ENCODE data around the gene FKBP3. TPM values are rescaled to one million over a fixed set of nuclear protein-coding genes. Genes with fewer than 3 reads are reported as not detected.

Gene FKBP3
- total and polyA plus RNA-seq, 2 experiments from 2014 or later: 114 to 699 TPM

DNA sequence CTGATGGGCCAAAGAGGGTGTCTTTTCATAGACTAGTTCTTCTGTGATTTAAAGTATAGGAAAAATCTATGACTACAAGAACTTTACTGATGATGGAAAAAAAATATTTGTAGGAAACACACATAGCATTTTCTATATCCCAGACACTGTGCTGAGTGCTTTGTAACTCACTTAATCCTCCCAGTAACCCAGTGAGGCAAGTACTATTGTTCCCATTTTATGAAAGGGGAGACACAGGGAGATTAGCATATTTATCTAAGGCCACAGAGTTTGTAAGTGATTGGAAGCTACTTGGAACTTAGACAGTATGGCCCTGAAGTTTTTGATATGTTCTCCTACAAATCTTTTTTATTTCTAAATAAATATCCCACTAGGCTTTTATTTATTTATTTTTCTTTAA lies 30.5 kb downstream of the FKBP3 start:
- H3K27ac Mint-ChIP-seq: no peak overlapping the region; the same call in 1 of the 2 replicates
- Histone ChIP-seq H3K4me3 (no peak overlapping the region), H3K36me3 (ENCODE audit: insufficient read depth) (peaks cover 22% of the 10 kb centered on the region; the same call in 1 of the 2 replicates), H3K9me2 (ENCODE audit: insufficient read depth) (no peaks in the 10 kb centered on the region), H3K4me1 (ENCODE audit: insufficient read depth) (no peaks in the 10 kb centered on the region), H3K4me2 (no peak overlapping the region), H4K20me1 (replicated peaks; ENCODE audit: insufficient read depth) (peaks cover 3% of the 10 kb centered on the region; the same call in 1 of the 2 replicates), H2AFZ (no peak overlapping the region), H3F3A (replicated peaks; ENCODE audit: low read depth) (no peaks in the 10 kb centered on the region), H3K27me3 (ENCODE audit: insufficient read depth) (no peaks in the 10 kb centered on the region), H3K79me2 (replicated peaks; ENCODE audit: insufficient read depth) (peaks cover 7% of the 10 kb centered on the region), H3K27ac (ENCODE audit: low read depth) (no peak overlapping the region)
- H3K4me1 Mint-ChIP-seq: no peaks in the 10 kb centered on the region
- DNase-seq (ENCODE audit: low spot score) (no peak), ATAC-seq (no peak)
- H3K36me3 Mint-ChIP-seq (ENCODE audit: low read depth): peaks cover 64% of the 10 kb centered on the region
- H3K9me3 Mint-ChIP-seq: no peaks in the 10 kb centered on the region
- peaks cover 3% of the 10 kb centered on the region for H3K27me3 Mint-ChIP-seq (ENCODE audit: insufficient read depth, low read depth, poor library complexity)
- H3K4me3 Mint-ChIP-seq: no peak overlapping the region
- no peak for TF ChIP-seq EZH2 (IDR thresholded peaks at IDR 0.05; ENCODE audit: low read depth, unreplicated experiment)
- TF ChIP-seq, protein P1, sequence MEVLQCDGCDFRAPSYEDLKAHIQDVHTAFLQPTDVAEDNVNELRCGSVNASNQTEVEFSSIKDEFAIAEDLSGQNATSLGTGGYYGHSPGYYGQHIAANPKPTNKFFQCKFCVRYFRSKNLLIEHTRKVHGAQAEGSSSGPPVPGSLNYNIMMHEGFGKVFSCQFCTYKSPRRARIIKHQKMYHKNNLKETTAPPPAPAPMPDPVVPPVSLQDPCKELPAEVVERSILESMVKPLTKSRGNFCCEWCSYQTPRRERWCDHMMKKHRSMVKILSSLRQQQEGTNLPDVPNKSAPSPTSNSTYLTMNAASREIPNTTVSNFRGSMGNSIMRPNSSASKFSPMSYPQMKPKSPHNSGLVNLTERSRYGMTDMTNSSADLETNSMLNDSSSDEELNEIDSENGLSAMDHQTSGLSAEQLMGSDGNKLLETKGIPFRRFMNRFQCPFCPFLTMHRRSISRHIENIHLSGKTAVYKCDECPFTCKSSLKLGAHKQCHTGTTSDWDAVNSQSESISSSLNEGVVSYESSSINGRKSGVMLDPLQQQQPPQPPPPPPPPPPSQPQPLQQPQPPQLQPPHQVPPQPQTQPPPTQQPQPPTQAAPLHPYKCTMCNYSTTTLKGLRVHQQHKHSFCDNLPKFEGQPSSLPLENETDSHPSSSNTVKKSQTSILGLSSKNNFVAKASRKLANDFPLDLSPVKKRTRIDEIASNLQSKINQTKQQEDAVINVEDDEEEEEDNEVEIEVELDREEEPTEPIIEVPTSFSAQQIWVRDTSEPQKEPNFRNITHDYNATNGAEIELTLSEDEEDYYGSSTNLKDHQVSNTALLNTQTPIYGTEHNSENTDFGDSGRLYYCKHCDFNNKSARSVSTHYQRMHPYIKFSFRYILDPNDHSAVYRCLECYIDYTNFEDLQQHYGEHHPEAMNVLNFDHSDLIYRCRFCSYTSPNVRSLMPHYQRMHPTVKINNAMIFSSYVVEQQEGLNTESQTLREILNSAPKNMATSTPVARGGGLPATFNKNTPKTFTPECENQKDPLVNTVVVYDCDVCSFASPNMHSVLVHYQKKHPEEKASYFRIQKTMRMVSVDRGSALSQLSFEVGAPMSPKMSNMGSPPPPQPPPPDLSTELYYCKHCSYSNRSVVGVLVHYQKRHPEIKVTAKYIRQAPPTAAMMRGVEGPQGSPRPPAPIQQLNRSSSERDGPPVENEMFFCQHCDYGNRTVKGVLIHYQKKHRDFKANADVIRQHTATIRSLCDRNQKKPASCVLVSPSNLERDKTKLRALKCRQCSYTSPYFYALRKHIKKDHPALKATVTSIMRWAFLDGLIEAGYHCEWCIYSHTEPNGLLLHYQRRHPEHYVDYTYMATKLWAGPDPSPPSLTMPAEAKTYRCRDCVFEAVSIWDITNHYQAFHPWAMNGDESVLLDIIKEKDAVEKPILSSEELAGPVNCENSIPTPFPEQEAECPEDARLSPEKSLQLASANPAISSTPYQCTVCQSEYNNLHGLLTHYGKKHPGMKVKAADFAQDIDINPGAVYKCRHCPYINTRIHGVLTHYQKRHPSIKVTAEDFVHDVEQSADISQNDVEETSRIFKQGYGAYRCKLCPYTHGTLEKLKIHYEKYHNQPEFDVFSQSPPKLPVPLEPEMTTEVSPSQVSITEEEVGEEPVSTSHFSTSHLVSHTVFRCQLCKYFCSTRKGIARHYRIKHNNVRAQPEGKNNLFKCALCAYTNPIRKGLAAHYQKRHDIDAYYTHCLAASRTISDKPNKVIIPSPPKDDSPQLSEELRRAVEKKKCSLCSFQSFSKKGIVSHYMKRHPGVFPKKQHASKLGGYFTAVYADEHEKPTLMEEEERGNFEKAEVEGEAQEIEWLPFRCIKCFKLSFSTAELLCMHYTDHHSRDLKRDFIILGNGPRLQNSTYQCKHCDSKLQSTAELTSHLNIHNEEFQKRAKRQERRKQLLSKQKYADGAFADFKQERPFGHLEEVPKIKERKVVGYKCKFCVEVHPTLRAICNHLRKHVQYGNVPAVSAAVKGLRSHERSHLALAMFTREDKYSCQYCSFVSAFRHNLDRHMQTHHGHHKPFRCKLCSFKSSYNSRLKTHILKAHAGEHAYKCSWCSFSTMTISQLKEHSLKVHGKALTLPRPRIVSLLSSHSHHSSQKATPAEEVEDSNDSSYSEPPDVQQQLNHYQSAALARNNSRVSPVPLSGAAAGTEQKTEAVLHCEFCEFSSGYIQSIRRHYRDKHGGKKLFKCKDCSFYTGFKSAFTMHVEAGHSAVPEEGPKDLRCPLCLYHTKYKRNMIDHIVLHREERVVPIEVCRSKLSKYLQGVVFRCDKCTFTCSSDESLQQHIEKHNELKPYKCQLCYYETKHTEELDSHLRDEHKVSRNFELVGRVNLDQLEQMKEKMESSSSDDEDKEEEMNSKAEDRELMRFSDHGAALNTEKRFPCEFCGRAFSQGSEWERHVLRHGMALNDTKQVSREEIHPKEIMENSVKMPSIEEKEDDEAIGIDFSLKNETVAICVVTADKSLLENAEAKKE (CRISPR knock-in tag; IDR thresholded peaks at IDR 0.05): no peak
- TF ChIP-seq POLR2AphosphoS5 (IDR thresholded peaks at IDR 0.05; ENCODE audit: low read depth): no peak
- TF ChIP-seq, protein P2, sequence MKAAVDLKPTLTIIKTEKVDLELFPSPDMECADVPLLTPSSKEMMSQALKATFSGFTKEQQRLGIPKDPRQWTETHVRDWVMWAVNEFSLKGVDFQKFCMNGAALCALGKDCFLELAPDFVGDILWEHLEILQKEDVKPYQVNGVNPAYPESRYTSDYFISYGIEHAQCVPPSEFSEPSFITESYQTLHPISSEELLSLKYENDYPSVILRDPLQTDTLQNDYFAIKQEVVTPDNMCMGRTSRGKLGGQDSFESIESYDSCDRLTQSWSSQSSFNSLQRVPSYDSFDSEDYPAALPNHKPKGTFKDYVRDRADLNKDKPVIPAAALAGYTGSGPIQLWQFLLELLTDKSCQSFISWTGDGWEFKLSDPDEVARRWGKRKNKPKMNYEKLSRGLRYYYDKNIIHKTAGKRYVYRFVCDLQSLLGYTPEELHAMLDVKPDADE (IDR thresholded peaks at IDR 0.05): no peak
- no peak for TF ChIP-seq NANOG (IDR thresholded peaks at IDR 0.05; ENCODE audit: borderline replicate concordance)
- TF ChIP-seq EZH2phosphoT487 (IDR thresholded peaks at IDR 0.05; ENCODE audit: unreplicated experiment): no peak
- TF ChIP-seq ZNF114 (CRISPR knock-in tag; IDR thresholded peaks at IDR 0.05): no peak
- TF ChIP-seq JUNB (IDR thresholded peaks at IDR 0.05; ENCODE audit: unreplicated experiment): no peak
- TF ChIP-seq STAT1 (IDR thresholded peaks at IDR 0.05; ENCODE audit: unreplicated experiment): no peak
- no peak for TF ChIP-seq CREB1 (CRISPR knock-in tag; IDR thresholded peaks at IDR 0.05; ENCODE audit: low read depth)
- TF ChIP-seq, protein P3, sequence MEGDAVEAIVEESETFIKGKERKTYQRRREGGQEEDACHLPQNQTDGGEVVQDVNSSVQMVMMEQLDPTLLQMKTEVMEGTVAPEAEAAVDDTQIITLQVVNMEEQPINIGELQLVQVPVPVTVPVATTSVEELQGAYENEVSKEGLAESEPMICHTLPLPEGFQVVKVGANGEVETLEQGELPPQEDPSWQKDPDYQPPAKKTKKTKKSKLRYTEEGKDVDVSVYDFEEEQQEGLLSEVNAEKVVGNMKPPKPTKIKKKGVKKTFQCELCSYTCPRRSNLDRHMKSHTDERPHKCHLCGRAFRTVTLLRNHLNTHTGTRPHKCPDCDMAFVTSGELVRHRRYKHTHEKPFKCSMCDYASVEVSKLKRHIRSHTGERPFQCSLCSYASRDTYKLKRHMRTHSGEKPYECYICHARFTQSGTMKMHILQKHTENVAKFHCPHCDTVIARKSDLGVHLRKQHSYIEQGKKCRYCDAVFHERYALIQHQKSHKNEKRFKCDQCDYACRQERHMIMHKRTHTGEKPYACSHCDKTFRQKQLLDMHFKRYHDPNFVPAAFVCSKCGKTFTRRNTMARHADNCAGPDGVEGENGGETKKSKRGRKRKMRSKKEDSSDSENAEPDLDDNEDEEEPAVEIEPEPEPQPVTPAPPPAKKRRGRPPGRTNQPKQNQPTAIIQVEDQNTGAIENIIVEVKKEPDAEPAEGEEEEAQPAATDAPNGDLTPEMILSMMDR (conservative IDR thresholded peaks at IDR 0.05; ENCODE audit: low read depth in 2 of 2): no peak
- TF ChIP-seq, protein P4, sequence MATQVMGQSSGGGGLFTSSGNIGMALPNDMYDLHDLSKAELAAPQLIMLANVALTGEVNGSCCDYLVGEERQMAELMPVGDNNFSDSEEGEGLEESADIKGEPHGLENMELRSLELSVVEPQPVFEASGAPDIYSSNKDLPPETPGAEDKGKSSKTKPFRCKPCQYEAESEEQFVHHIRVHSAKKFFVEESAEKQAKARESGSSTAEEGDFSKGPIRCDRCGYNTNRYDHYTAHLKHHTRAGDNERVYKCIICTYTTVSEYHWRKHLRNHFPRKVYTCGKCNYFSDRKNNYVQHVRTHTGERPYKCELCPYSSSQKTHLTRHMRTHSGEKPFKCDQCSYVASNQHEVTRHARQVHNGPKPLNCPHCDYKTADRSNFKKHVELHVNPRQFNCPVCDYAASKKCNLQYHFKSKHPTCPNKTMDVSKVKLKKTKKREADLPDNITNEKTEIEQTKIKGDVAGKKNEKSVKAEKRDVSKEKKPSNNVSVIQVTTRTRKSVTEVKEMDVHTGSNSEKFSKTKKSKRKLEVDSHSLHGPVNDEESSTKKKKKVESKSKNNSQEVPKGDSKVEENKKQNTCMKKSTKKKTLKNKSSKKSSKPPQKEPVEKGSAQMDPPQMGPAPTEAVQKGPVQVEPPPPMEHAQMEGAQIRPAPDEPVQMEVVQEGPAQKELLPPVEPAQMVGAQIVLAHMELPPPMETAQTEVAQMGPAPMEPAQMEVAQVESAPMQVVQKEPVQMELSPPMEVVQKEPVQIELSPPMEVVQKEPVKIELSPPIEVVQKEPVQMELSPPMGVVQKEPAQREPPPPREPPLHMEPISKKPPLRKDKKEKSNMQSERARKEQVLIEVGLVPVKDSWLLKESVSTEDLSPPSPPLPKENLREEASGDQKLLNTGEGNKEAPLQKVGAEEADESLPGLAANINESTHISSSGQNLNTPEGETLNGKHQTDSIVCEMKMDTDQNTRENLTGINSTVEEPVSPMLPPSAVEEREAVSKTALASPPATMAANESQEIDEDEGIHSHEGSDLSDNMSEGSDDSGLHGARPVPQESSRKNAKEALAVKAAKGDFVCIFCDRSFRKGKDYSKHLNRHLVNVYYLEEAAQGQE (IDR thresholded peaks at IDR 0.05; ENCODE audit: unreplicated experiment): no peak
- no peak for TF ChIP-seq ZNF331 (CRISPR knock-in tag; IDR thresholded peaks at IDR 0.05; ENCODE audit: low read depth)
